Activated CD8-positive, alpha-beta memory T cell treated with anti-CD3 and anti-CD28 coated beads for 48 hours (primary cell): ENCODE results near the gene IQGAP2.
"Not testable (repeated sequence)": the region's sequence is repeated elsewhere in the genome, so short reads cannot be mapped to it uniquely, and the experiment has no call there.

Source experiments
- DNase-seq, 3 experiments: peaks; one replicate each; pipeline ENCODE4 v3.0.0-alpha.2; 2020; ENCODE audit warnings: low read depth in 2 of 3, low spot score in 2 of 3

IQGAP2 gene

GRCh38 chr5:76735762-76736545 is 332.9 kb downstream of the IQGAP2 start:
- no peak for DNase-seq

- DNase-seq, result no peak
Measured at GRCh38 chr5:76736679-76737556, 333.8 kb downstream of the IQGAP2 start.

DNA sequence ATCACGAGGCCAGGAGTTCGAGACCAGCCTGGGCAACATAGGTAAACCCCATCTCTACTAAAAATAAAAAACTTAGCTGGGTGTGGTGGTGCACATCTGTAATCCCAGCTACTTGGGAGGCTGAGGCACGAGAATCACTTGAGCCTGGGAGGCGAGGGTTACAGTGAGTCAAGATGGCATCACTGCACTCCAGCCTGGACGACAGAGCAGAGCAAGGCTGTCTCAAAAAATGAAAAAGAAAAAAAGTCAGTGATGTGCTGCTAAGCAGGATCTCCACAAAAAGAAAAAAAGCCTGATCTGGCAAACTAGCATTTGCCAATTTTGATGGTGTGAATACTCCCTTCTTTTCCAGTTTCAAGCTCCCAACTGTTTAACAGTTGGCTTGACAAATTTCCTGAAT is 334.8 kb downstream of the IQGAP2 start:
- no peak for DNase-seq

DNA sequence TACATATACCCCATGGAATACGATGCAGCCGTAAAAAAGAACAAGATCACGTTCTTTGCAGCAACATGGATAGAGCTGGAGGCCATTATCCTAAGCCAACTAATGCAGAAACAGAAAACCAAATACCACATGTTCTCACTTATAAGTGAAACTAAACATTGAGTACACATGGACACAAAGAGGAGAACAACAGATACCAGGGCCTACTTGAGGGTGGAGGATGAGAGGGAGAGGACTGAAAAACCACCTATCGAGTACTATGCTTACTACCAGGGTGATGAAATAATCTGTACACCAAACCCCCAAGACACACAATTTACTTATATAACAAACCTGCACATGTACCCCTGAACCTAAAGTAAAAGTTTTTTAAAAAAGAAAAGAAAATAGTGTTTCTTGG is 338.4 kb downstream of the IQGAP2 start:
- not testable (repeated sequence) for DNase-seq

GRCh38 chr5:76742583-76742982 is 339.5 kb downstream of the IQGAP2 start:
- DNase-seq, result no peak

DNA sequence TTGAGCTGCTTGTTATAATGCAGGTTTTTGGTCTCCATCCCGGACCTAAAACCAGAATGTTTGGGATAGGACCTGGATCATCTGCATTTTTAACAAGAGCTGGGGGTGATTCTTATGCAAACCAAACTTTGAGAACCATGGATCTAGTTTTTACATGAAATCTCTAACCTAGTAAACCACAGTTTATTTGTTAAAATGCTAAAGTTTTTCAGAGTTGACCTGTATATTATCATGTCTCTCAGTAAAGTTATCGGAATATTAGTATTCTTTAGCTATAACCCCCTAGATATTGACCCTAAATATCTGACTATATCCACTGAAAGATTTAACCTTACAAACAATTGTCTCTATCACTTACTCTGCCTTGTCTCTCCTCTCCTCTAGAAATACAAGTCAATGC is 341.5 kb downstream of the IQGAP2 start:
- no peak for DNase-seq

GRCh38 chr5:76745670-76746069 is 342.6 kb downstream of the IQGAP2 start:
- no peak for DNase-seq

DNA sequence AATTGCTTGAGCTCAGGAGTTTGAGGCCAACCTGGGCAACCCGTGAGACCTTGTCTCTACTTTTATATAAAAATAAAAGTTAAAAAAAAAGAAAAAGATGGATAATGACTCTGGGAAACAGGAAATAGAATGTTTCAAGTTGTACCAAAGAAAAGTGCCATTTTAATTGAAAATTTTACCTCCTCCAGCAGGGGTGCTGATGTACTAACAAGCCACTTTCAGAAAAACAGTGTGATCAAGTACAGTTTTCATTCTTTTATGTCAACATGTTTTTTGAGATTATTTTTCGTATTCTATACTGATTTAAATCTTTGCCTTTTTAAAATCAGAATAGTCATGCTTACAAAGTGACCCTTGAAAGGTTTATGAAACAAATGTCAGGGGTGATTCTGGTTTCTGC is 343.6 kb downstream of the IQGAP2 start:
- DNase-seq, result no peak

GRCh38 chr5:76747706-76748105 is 344.6 kb downstream of the IQGAP2 start:
- DNase-seq, result no peak

DNA sequence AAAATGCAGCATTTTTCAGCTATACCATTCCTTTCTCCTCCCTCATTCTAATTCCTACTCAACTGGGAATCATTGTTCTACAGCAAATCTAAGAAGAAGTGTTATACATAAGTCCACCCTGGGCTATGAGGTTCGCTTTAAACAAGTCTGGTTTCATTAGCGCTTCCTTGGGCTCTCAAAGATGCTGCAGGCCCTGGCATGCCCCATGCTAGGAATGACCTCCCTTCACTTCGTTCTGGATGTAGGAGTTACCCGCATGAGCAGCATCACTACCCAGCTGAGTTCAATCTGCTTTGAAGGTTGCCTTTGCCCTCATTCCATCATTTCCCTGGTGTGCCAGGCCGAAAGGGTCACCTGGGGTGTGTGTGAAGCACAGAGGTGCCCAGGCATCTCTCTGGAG is 348.2 kb downstream of the IQGAP2 start:
- DNase-seq, result no peak

DNA sequence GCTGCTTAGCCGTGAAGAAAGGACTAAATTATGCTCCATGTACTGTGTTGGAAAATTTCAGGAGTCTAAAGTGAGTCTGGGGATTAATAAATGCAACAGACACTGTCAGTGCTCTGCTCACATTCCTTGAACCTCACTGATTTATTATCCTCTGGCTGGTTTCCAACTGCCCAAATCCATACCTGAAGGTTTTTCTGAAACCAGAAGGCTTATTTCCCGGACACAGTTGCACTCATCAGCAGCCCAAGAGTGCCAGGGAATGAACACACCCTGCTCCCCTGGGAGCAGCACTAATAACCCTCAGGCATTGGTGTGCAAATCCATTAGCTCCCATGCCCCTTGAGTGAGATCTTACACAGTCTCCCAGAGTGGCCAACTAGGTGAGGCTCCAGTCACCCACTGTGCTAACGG is 351.6 kb downstream of the IQGAP2 start:
- no peak for DNase-seq

DNA sequence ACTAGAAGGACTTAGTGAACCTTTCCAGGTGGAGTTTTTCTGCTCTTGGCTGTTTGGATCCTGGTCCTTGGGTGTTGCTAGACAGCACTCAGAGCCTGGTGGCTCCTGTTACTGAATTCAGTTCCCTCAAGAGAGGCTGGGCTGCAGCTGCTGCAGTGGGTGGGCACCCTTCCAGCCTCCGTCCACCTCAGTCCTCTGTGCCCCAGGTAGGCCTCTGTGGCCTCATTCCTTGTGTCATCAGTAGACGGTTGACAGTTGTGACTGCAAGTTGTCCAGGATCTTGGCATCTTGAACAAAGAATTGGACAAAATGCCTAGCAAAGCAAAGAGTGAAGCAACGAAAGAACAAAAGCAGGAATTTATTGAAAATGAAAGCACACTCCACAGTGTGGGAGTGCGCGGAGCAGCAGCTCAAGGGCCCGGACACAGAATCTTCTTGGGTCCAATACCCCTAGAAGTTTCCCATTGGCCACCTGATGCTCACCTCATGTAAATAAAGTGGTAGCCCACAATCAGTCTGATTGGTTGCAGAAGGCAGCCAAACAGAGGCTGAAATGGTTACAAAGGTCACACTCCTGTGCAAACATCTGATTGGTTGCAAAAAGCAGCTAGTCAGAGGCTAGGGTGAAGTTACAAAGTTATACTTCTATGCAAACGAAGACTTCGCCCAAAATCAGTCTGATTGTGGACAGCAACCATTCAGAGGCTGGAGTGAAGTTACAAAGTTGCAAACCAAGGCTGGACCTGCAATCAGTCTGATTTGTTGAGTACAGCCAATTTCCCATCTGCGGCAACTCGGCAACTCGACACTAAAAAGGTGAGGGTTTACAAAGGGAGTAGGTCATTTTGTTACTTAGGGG is 352.9 kb downstream of the IQGAP2 start:
- no peak for DNase-seq

DNA sequence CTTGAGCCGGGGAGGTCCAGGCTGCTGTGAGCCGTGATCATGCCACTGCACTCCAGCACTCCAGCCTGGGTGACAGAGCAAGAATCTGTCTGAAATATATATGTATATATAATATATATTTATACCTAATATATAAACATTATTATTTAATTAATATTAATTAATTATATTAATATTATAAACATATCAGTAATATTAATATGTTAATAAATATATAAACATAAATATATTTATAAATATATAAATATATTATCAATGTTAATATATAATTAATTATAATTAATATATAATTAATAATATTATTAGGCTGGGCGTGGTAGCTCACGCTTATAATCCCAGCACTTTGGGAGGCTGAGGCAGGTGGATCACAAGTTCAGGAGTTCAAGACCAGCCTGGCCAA is 354.0 kb downstream of the IQGAP2 start:
- DNase-seq, result no peak
